ENCODE measurements around the gene SLC43A2. TPM values are rescaled to one million over a fixed set of nuclear protein-coding genes. Genes with fewer than 3 reads are reported as not detected.

SLC43A2 gene
- total and polyA plus RNA-seq, 2 donors (not counting 1 experiment from before 2014, with no cell fraction given), result 8.4 to 13.7 TPM

DNA sequence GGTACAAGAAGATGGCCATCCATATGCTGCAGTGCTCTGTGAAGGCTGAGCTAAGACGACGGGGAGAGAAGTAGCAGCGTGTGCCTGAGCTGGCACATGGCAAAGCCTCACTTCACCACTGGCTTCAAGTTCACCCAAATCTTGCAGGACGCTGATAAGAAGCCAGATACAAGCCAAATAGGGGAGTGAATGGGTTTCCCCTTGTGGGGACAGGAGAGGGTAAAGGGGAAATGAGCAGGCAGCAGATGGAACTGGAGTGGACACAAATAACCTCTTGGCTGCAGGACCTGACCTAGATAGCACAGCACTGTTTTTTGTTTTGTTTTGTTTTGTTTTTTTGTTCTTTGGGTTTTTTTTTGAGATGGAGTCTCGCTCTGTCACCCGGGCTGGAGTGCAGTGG is 45.1 kb downstream of the SLC43A2 start:
- DNase-seq (ENCODE audit: low read depth in 2 of 2), result no peak
- Histone ChIP-seq H3K27me3 (ENCODE audit: control insufficient read depth, insufficient read depth, low read length) (no peaks in the 10 kb centered on the region), H3K9me3 (ENCODE audit: control insufficient read depth, insufficient read depth, low read depth, low read length) (no peaks in the 10 kb centered on the region), H3K79me2 (ENCODE audit: control insufficient read depth, insufficient read depth, low read length) (no peaks in the 10 kb centered on the region), H4K20me1 (ENCODE audit: control insufficient read depth, extremely low read depth, insufficient read depth, low read length) (no peaks in the 10 kb centered on the region), H2AFZ (ENCODE audit: low read length) (no peak overlapping the region), H3K36me3 (ENCODE audit: control insufficient read depth, insufficient read depth, low read length) (no peaks in the 10 kb centered on the region), H3K27ac (ENCODE audit: insufficient read depth, low read length) (no peak overlapping the region), H3K4me3 (replicated peaks in 1 of 4; ENCODE audit: control extremely low read depth in 1 of 4, insufficient read depth in 1 of 4, low read depth in 3 of 4, low read length in 4 of 4) (no peak overlapping the region), H3K4me1 (ENCODE audit: control insufficient read depth, extremely low read depth, insufficient read depth, low read length) (no peaks in the 10 kb centered on the region), H3K4me2 (ENCODE audit: extremely low read depth, insufficient read depth, low read length) (no peak overlapping the region), H3K9ac (ENCODE audit: insufficient read depth, low read length) (no peak overlapping the region)
- TF ChIP-seq EZH2 (IDR thresholded peaks at IDR 0.05; ENCODE audit: low read length, missing control alignments), result no peak
- TF ChIP-seq, protein P1, sequence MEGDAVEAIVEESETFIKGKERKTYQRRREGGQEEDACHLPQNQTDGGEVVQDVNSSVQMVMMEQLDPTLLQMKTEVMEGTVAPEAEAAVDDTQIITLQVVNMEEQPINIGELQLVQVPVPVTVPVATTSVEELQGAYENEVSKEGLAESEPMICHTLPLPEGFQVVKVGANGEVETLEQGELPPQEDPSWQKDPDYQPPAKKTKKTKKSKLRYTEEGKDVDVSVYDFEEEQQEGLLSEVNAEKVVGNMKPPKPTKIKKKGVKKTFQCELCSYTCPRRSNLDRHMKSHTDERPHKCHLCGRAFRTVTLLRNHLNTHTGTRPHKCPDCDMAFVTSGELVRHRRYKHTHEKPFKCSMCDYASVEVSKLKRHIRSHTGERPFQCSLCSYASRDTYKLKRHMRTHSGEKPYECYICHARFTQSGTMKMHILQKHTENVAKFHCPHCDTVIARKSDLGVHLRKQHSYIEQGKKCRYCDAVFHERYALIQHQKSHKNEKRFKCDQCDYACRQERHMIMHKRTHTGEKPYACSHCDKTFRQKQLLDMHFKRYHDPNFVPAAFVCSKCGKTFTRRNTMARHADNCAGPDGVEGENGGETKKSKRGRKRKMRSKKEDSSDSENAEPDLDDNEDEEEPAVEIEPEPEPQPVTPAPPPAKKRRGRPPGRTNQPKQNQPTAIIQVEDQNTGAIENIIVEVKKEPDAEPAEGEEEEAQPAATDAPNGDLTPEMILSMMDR (conservative IDR thresholded peaks at IDR 0.05 in 1 of 2, IDR thresholded peaks at IDR 0.05 in 1 of 2; ENCODE audit: low read depth in 1 of 2, low read length in 2 of 2), result no peak

DNA sequence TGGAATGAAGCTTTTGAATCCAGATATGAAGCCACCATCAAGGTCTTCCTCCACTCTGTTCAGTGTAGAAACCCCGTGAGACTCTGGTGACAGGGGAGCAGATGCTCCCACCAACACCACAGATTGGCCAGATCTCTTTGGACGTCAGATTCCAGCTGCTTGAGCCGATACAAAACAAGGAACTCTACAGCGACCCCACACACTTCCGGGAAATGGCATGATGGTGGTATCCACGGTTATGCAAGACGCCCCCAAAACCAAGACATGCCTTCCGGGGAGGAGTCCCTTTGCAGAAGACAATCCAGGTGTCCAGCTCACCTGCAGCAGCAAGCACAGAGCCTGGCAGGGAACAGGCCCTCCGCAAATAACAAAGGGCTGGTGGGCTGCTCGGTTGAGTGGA is 46.3 kb downstream of the SLC43A2 start:
- no peaks in the 10 kb centered on the region for H3K27me3 ChIP-seq (ENCODE audit: control insufficient read depth, insufficient read depth, low read length)
- H2AFZ ChIP-seq (ENCODE audit: low read length), result no peak overlapping the region
- H3K4me1 ChIP-seq (ENCODE audit: control insufficient read depth, extremely low read depth, insufficient read depth, low read length), result peaks cover 5% of the 10 kb centered on the region
- no peak overlapping the region for H3K27ac ChIP-seq (ENCODE audit: insufficient read depth, low read length)
- no peak overlapping the region for H3K9ac ChIP-seq (ENCODE audit: insufficient read depth, low read length)
- no peaks in the 10 kb centered on the region for H3K9me3 ChIP-seq (ENCODE audit: control insufficient read depth, insufficient read depth, low read depth, low read length)
- H3K4me3 ChIP-seq (replicated peaks in 1 of 4; ENCODE audit: control extremely low read depth in 1 of 4, insufficient read depth in 1 of 4, low read depth in 3 of 4, low read length in 4 of 4), result no peak overlapping the region
- DNase-seq (ENCODE audit: low read depth in 2 of 2), result no peak
- TF ChIP-seq, protein P1 (conservative IDR thresholded peaks at IDR 0.05 in 1 of 2, IDR thresholded peaks at IDR 0.05 in 1 of 2; ENCODE audit: low read depth in 1 of 2, low read length in 2 of 2), result no peak
- no peak for TF ChIP-seq EZH2 (IDR thresholded peaks at IDR 0.05; ENCODE audit: low read length, missing control alignments)
- no peaks in the 10 kb centered on the region for H3K79me2 ChIP-seq (ENCODE audit: control insufficient read depth, insufficient read depth, low read length)
- no peaks in the 10 kb centered on the region for H4K20me1 ChIP-seq (ENCODE audit: control insufficient read depth, extremely low read depth, insufficient read depth, low read length)
- H3K36me3 ChIP-seq (ENCODE audit: control insufficient read depth, insufficient read depth, low read length), result no peaks in the 10 kb centered on the region
- no peak overlapping the region for H3K4me2 ChIP-seq (ENCODE audit: extremely low read depth, insufficient read depth, low read length)

DNA sequence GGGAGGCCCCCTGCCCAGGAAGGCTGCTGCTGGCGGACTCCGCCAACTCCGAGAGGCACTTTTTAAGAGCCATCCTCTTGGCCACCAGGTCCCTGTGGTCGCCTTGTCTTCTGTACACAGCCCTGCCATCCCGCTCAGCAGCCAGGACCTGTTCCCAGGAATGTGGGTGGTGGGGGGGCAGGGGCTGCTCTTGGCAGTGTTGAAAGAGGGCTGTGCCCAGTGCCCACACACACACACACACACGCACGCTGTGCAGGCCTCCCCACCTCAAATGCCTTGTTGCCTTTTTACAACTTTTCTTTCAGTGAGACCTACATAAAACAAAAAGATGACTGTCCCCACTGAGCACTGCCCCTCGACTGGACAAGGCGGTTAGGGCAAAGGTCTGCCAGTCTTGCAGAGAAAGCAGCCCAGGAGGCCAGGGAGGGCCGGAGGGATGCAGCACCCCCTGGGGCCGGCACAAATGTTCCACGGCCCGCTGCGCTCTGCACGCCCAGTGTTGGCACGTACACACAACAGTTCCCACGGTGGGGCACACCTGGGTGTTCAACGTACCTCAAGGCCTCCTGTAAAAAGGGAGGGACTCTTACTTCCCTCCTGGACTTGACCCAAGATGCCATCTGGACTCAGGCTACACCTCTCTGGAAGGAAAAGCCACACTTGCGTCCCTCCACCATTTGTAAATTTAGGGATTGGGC is 47.5 kb downstream of the SLC43A2 start:
- Histone ChIP-seq H3K9me3 (ENCODE audit: control insufficient read depth, insufficient read depth, low read depth, low read length) (no peaks in the 10 kb centered on the region), H3K4me1 (ENCODE audit: control insufficient read depth, extremely low read depth, insufficient read depth, low read length) (peaks cover 5% of the 10 kb centered on the region), H3K27me3 (ENCODE audit: control insufficient read depth, insufficient read depth, low read length) (no peaks in the 10 kb centered on the region), H3K36me3 (ENCODE audit: control insufficient read depth, insufficient read depth, low read length) (no peaks in the 10 kb centered on the region), H3K9ac (ENCODE audit: insufficient read depth, low read length) (no peak overlapping the region), H4K20me1 (ENCODE audit: control insufficient read depth, extremely low read depth, insufficient read depth, low read length) (no peaks in the 10 kb centered on the region), H3K27ac (ENCODE audit: insufficient read depth, low read length) (no peak overlapping the region), H2AFZ (ENCODE audit: low read length) (no peak overlapping the region), H3K79me2 (ENCODE audit: control insufficient read depth, insufficient read depth, low read length) (no peaks in the 10 kb centered on the region), H3K4me3 (replicated peaks in 1 of 4; ENCODE audit: control extremely low read depth in 1 of 4, insufficient read depth in 1 of 4, low read depth in 3 of 4, low read length in 4 of 4) (no peak overlapping the region), H3K4me2 (ENCODE audit: extremely low read depth, insufficient read depth, low read length) (no peak overlapping the region)
- DNase-seq (ENCODE audit: low read depth in 2 of 2), result no peak
- TF ChIP-seq, protein P1 (conservative IDR thresholded peaks at IDR 0.05 in 1 of 2, IDR thresholded peaks at IDR 0.05 in 1 of 2; ENCODE audit: low read depth in 1 of 2, low read length in 2 of 2), result no peak
- no peak for TF ChIP-seq EZH2 (IDR thresholded peaks at IDR 0.05; ENCODE audit: low read length, missing control alignments)
